CD4-positive, alpha-beta T cell treated with Interleukin-6 for 4 hours (primary cell): ENCODE results near the gene NAP1L4.
A peak's percentile ranks its signal among the peaks of the same experiment; 100 is the strongest.

Source experiments
- DNase-seq: peaks from one replicate; pipeline ENCODE4 v3.0.0-alpha.2; 2020; ENCODE audit warnings: mixed read lengths

Gene NAP1L4

DNA sequence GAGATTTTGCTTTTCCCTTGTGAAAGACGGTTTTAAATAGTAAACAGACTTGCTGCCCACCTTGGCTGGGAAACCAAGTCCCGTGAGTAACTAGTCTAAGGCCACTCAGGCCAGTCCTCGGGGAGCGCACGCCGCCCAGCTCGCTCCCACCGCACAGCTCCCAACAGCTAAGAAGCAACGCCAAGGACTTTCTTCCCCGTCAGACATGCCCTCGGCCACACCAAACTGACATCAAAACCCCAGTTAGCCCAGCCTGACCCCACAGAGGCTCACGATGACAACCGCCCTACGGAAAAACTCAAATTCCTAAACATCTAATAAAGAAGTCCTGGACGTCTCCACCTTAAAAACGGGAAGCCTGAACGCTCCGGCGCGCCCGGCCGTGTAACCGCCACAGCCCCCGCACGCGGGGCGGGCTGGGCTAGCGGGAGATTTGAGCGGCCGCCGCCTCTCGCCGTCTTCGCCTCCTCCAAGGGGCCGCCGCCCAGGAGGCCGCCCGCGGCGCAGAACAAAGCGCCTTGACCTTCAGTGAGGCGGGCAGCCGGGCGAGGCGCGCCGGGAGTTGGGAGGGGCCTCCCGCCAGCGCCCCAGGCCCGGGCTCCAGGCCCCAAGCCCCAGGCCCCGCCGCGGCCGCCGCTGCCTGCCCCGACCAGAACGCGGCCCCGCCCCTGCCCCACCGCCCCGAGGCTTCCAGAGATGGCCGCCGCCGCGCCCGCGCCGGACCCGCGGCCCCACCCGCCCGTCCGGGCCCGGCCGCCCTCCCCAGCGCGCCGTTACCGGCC is 486 bp downstream of the NAP1L4 start:
- DNase-seq: no peak

DNA sequence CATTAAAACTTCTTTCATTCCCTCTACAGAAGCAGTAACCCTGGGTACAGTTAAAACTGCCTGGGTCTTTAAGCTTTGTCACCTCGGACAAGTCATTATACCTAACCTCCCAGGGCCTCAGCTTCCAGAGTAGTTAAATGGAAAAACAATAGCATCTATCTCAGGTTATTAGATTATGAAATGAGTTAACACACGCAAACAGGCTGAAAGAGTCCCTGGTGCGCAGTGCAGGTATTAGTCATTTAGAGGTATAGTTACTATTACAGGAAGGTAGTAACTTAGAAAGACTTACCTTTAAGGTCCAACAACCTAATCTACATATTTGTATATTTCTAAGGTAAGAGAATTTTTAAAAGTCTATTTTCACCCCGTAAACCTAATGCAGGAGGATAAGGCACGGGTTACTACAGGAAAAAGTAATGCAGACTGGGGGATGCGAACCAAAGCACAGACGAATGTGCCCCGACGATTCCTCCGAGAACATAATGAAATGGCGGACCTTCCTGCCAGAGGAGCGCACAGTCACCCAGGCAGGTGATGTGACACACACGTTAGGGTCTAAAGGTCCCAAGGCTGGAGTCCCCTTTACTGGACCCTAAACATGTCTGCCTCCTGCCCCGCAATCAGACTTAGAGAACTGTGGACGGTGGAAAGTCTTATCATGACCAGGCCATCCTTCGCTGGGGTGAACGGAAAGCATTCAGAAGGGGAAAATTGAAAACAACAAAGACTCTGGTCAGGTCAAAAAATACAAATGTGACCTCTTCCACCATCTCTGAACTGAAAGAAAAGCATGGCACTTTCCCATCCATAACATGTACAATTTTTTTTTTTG is 1.3 kb downstream of the NAP1L4 start:
- DNase-seq: peak; percentile 55

DNA sequence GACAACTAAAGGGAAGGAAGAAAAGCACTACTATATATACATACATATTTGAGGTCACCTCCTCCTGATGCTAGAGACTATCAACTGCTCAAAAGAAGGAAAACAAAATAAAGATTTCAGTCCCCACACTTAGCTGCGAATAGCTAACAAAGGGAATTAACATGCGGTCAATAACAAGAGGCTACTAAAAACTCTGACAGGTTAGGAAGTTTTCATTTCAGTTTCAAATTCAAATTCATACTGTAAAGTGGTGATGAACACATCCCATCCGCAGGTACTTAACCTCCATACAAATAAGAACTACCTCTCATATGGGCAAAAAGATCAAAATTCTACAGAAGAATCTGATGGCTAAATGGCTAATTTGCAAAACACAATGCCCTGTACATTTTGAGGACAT is 2.6 kb downstream of the NAP1L4 start:
- no peak for DNase-seq

DNA sequence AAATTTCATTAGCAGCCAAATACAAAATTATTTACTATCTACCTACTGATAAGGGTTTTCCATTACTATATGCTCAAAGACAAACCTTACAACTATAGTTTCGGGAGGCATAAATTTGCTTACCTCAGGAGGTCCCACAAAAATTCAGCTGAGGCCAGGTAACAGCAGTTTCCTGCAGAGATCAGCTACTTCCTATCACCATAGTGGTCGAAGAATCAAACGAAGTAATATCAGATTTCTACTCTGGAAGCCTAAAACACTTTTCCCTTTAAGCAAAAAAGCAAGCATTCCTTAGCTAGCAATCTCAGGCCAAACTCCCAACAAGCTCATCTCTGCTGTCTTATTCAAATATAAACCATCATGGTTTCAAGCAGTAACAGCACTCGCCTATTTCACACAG is 3.1 kb downstream of the NAP1L4 start:
- DNase-seq: no peak

DNA sequence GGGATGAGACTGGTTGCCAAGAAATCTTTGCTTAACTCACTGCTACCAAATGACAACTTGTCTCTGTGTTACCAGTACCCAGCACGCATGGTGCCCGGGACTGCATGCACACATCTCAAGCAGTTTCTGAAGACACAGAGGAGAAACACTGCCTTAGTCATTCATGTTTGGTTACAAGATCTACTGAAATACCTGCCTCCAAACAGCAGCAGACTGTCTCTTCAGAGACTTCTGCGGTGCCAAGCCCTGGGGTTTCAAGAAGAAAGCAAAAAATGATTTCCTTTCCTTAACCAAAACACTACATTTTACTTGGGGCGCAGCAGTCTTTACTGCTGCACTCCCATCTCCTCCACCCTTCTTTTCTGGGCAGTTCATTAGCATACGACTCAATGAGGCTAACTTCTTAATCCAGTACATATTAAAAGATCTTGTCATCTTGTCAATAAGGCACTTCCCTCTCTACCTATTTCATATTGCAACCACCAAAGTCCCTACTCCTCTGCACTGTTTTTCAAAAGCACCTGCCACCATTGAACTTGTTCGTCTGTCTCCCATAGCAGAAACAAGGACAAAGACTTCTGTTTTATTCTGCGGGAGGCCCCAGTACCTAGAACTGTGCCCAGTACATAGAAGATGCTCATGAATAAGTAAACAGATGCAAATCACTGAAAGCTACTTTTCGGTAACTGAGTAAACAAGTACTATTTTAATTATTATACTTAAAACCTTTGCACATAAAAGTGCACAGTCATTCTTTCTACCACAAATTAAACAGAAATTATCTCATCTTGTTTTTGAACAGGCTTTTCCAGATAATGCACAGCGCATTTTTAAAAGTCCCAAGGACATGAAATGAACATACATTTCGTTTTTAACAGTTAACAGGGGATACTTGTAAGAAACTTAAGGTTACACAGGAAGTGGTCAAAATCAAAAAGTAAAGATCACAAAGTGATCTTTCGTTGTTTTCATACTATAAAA is 4.0 kb downstream of the NAP1L4 start:
- DNase-seq: peak; percentile 67

DNA sequence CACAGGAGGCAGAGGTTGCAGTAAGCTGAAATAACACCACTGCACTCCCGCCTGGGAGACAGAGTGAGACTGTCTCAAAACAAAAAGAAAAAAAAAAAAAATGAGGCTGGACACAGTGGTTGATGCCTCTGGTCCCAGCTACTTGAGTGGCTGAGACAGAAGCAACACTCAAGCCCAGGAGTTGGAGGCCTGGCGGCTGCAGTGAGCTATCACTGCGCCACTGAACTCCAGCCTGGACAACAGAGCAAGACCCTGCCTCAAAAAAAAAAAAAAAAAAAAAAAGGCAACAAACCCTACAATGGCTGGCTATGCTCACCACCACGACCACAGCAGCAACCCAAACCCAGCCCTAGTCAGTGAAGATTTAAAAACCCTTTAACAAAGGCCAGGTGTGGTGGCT is 8.2 kb downstream of the NAP1L4 start:
- no peak for DNase-seq

DNA sequence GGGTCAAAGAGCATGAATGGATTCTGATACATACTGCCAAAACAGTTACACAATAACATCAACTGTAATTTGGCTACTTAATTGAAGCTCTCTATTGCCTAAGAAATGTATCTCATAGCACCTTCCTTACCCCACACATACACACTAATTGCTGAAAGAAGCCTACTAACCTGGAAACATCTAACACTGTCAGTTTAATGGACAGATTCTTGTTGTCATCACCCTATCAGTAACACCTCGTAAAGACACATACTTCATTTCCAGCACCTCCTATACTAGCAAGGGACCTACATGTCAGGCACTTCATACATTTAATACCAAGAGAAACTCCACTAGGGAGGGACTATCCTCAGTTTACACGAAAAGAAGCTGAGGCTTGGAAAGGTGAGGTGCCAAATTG is 9.9 kb downstream of the NAP1L4 start:
- no peak for DNase-seq

DNA sequence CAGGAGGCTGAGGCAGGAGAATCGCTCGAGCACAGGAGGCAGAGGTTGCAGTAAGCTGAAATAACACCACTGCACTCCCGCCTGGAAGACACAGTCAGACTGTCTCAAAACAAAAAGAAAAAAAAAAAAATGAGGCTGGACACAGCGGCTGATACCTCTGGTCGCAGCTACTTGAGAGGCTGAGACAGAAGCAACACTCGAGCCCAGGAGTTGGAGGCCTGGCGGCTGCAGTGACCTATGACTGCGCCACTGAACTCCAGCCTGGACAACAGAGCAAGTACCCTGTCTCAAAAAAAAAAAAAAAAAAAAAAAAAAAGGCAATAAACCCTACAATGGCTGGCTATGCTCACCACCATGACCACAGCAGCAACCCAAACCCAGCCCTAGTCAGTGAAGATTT is 11.0 kb downstream of the NAP1L4 start:
- DNase-seq: no peak

DNA sequence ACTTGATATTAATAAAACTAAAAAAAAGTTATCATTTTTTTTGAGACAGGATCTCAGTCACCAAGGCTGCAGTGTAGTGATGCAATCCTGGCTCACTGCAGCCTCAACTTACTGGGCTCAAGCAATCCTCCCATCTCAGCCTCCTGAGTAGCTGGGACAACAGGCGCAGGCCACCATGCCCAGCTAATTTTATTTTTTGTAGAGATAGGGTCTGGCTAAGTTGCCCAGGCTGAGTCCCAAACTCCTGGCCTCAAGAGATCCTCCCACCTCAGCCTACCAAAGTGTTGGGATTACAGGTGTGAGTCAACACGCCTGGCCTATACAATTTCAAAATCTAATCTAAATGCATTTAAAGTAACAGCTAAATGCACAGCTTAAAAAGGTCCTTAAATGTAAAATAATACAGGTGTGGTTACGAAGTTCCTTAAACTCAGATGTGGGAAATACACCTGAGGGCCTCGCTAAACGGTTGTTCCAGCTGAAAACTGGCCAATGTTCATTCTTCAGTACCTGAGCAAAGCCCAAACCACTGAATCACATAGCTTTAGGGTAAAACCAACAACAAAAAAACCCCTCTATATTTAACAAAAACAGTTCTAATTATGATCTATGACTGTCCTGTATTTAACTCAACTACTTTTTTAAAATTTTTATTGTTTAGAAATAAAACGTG is 11.8 kb downstream of the NAP1L4 start:
- DNase-seq: no peak

DNA sequence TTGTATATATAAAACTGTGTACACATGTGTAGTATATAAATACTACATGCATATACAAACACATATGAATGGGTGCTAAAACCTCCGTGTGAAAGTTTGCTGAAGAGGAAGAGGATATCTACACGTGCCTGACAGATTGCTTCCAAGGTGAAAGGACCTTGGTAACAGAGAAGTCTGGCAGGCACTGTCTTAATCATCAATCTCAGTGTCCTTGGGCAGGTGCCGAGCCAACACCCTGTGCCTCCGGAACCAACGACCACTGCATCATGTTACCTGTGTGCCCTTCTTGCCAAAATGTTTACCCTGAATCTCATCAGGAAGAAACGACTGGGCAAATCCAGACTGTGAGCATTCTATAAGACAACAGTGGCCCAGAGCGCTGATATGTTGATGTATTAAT is 15.0 kb downstream of the NAP1L4 start:
- no peak for DNase-seq

DNA sequence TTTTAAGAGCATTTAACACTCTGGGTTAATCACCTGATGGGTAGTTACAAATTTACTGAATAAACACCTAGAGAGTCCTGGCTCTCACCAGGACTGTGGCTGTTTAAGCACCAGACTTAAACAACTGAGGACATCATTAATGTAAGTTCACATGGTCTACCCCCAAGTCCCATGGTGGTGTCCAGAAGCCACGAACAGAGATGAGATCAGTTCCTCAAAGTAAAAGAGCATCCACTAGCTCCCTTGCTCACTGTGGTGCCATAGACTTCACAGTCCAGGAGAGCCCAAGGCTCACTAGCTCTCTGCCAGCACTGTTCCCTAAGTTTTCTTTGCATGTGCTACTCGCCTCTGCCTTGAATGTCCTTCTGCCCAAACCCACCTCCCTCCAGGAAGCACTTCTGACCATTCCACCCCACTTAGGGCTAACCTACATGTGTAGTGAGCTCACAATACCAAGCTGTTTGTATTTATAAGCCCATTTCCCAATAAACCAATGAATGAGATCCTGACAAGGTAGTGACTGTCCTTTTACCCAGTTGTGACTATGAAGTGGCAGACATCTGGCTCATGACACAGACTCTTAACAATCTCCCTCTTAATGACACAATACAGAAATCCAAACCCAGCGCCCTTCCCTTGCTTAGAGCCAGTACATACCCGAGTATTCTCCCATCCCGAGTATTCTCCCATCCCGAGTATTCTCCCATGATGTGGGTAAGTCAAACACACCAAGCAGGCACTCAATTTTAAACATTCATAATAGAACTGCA is 15.7 kb downstream of the NAP1L4 start:
- no peak for DNase-seq

DNA sequence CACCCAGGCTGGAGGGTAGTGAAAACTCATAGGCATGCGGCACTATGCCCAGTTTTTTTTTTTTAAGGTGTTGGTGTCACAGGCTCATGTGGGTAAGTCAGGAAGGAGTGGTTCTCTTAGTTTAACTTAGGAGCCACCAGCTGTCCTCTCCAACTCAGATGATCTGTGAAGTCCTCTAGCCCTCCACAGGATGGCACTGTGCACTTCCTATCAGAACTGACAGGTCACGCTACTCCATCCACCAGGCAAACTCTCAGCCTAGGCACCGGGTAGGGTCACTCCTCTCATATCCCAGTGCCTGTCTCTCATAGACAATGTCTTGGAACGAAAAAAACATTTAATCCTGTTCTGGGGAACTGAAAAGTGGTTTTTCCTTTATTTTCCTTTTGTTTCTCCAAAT is 16.5 kb downstream of the NAP1L4 start:
- DNase-seq: peak; percentile 62

DNA sequence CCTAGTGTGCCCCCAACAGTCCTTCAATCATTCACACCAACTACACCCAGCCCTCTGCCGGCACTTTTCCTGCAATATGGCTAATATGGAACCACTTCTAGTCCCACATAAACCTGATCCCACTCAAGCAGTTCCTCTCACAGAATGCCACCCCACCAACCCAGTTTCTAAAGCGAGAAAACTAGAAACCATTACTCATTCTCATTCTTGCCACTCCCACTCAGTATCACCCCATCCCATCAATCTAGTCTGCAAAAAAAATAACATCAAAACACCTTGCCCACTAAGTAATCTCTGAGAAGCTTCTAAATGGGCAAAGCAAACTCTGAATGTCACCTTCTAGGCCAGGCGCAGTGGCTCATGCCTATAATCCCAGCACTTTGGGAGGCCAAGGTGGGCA is 17.9 kb downstream of the NAP1L4 start:
- DNase-seq: no peak

DNA sequence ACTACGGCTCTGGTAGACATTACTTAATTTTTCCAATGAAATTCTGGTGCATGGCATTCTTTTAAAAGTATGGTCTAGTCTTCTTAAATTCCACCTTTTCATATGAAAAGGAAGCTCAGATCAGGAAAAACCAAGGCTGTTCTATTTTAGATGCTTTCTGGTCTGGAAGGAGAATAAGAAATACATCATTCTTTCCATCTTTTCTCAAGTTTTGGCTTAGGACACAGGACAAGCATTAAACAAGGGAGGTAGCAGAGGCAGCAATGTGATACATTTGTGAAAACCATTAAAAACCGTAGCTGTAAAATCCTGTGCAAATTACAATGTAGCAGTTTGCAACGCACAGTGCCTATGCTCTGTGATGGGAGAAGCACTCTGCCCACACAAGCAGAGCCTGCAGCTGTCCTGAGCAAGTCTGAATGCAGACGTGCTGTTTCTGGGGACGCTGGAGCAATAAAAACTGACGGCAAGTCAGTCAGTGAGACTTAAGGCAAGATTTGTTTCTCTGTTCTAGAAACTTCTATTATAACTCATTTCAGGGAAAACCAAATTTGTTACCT is 23.7 kb downstream of the NAP1L4 start:
- no peak for DNase-seq

DNA sequence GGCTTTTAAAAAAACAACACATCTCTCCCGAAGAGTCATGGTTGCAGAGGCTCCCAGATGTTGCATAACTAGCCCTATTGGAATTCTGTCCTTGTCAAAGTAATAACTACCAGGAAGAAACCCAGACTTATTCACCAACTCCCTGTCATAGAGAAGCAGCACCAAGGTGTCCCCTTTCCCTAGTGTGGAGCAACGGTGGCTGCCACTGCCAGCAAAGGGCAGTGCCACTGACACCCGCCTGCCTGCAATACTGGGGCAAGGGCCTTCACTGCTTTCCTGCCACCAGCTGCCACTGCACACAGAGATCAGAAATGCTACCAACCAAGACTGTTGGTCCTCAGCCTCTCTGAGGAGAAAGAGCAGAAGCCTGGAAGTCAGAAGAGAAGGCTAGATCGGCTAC is 27.3 kb downstream of the NAP1L4 start:
- DNase-seq: no peak

DNA sequence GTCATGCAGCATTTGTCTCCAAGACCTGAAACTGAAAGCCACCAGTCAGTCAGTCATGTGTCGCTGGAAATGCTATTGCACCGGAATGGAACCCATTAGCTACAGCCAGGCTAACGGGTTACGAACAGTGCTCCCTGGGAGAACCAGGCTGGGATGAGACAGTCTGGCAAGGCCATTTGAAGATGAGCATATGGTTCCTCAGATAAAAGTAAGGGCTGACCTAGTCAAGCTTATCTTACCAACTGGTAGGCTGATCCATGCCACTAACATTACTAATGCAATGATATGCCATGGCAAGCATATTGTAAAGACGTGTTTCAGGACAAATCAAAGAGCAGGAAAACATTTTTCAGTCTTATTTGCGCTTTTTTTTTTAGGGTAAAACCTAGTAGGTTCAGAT is 28.4 kb downstream of the NAP1L4 start:
- DNase-seq: no peak

DNA sequence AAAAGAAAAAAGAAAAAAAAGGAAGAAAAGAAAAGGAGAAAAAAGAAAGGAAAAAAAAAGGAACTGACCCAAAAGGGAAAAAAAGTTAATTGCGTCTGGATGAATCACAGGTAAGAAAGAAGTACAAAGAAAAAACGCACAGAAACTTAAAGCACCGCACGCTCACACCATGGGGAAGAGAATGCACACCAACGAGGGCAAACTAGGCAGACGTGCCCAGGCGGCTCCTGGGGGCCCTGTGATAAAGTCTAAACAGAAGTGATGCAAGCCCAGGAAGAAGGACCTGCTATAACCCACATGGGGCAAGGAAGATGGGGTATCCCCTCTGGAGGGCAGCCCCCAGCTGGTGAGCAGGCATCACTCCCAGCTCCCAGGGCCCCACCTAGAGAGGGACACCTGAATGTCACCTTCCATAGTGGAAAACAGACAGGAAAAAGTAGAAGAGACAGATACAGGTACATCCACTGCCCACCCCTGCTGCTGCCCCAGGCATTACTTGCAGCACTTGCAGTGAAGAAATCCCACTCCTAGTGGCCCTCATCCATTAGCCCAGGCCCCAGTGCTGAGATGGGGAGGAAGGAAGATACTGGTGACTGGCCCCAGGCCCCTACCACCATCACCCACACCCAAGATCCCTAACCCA is 28.9 kb downstream of the NAP1L4 start:
- DNase-seq: no peak

DNA sequence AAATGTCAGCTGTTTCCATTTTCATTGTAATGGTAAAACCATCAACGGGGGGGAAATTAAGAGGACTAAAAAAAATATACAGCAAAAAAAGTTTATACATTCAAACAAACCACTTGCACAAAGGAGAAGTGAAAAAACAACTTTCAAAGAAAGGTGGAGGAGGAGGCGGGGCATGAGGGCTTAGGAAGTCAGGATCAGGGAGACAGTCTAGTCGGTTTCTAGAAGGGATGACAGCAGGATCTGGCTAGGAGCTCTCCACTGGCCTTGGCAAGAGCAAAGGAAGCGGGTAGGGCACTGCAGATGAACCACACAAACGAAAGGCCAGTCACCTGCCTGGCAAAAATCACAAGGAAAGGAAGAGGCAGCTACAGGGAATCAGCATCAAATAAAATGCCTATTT is 31.0 kb downstream of the NAP1L4 start:
- no peak for DNase-seq

DNA sequence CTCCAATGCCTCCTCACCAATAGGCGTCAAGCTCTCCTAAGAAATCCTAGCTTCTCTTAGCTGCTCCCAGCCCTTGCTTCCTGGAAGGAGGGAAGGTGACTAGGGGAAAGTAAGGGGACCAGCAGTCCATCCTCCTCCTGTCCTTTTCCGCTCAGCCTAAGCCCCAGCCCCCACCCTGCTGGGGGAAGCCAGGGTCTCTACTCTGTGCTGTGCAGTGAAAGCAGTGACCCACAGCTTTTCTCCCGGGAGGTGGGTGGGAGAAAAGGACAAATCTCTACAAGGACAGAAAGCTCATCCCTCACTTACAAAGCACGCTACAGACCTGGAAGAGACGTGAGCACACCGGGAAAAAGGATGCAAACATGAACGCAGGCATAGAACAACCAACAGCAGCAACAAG is 32.0 kb downstream of the NAP1L4 start:
- DNase-seq: no peak

DNA sequence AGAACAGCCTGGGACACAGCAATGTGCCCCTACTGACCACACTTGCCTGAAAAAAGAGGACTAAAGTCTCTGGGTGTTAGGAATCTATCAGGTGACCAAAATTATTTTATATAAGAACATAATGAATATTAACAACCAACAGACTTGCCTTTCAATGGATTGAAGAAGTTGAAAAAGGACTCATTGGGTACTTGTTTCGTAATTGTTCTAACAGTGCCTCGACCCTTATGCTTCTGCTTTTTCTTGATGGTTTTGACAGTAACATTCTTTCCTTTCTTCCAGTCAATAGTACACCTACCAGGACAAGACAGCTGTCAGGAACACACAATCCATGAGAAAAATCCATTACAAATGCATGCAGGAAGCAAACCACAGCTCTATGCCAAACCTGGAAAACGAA is 33.9 kb downstream of the NAP1L4 start:
- no peak for DNase-seq

DNA sequence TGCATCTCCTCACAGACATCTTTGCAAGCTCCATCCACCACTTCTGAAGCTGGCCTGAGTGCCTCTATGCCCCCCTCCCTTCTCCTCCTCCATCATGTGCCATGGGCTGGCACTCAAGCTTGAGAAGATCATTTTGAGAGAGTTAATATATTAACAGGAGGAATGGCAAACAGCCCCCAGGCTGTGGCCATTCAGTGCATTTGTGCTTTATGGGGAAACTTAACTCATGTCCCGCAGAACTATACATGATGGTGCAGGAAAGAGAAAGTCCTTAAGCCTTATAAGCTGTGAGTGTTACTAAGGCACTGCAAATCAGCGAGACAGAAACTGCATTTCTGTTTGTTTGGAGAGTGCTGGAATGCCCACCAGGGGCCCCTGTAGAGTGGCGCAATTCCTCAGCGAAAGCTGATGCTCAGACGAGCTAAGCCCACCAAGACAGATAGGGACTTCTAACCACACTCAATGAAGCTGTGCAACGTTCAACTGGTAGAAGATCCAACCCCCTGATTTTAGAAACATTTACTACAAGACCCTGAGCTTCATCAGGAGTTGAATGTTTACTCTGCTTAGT is 36.1 kb downstream of the NAP1L4 start:
- no peak for DNase-seq
